ENCODE results near the gene PLEKHN1. TPM values are rescaled to one million over a fixed set of nuclear protein-coding genes. Genes with fewer than 3 reads are reported as not detected.

PLEKHN1 gene
- total RNA-seq, 1 donor from 2014 or later: 1.3 TPM

- Mint-ChIP-seq H3K36me3 (ENCODE audit: low read depth) (no peaks in the 10 kb centered on the region), H3K4me1 (peaks cover 17% of the 10 kb centered on the region), H3K27ac (no peak overlapping the region), H3K9me3 (peaks cover under 1% of the 10 kb centered on the region), H3K4me3 (no peak overlapping the region), H3K27me3 (peaks cover 25% of the 10 kb centered on the region)
- ChIA-PET POLR2A (interaction anchor here (0.5 to 0.8 kb wide), 2 partner anchors 66 to 435 kb away, joined by 3 to 11 read pairs; no protein-coding TSS in a partner anchor), CTCF (interaction anchor here (1.0 to 1.3 kb wide), 2 partner anchors 14 to 34 kb away, joined by 3 to 4 read pairs; no protein-coding TSS in a partner anchor)
- ATAC-seq (ENCODE audit: low read depth): no peak
- intact Hi-C loops (cut with micrococcal nuclease): no loop called here
- no peak for TF ChIP-seq CTCF (IDR thresholded peaks at IDR 0.05)
- DNase-seq: no peak
These were observed 31.4 kb downstream of the PLEKHN1 start for GRCh38 chr1:997713-997992.

GRCh38 chr1:997993-998744 lies 31.9 kb downstream of the PLEKHN1 start:
- ATAC-seq (ENCODE audit: low read depth) (no peak), DNase-seq (no peak)
- intact Hi-C loops (cut with micrococcal nuclease): loop anchor here (2.0 kb wide), 1 partner anchor 15 kb away; the partner anchor contains the start of gene ISG15
- ChIA-PET POLR2A (interaction anchor here (0.5 to 0.8 kb wide), 2 partner anchors 66 to 434 kb away, joined by 3 to 11 read pairs; no protein-coding TSS in a partner anchor), CTCF (interaction anchor here (1.0 kb wide), 1 partner anchor 33 kb away, joined by 3 read pairs; no protein-coding TSS in a partner anchor)
- no peak overlapping the region for H3K27ac Mint-ChIP-seq
- no peak for TF ChIP-seq CTCF (IDR thresholded peaks at IDR 0.05)
- no peak overlapping the region for H3K4me3 Mint-ChIP-seq
- H3K4me1 Mint-ChIP-seq: peaks cover 15% of the 10 kb centered on the region
- no peaks in the 10 kb centered on the region for H3K9me3 Mint-ChIP-seq
- H3K36me3 Mint-ChIP-seq (ENCODE audit: low read depth): no peaks in the 10 kb centered on the region
- peaks cover 26% of the 10 kb centered on the region for H3K27me3 Mint-ChIP-seq

GRCh38 chr1:998745-998994 lies 32.4 kb downstream of the PLEKHN1 start:
- no peak for DNase-seq
- no peaks in the 10 kb centered on the region for H3K9me3 Mint-ChIP-seq
- no peak overlapping the region for H3K27ac Mint-ChIP-seq
- intact Hi-C loops (cut with micrococcal nuclease): loop anchor here (2.0 kb wide), 1 partner anchor 14 kb away; the partner anchor contains the start of gene ISG15
- H3K4me3 Mint-ChIP-seq: no peak overlapping the region
- ChIA-PET CTCF (no interaction called here), POLR2A (no interaction called here)
- ATAC-seq (ENCODE audit: low read depth): no peak
- no peak for TF ChIP-seq CTCF (IDR thresholded peaks at IDR 0.05)
- H3K4me1 Mint-ChIP-seq: peaks cover 15% of the 10 kb centered on the region
- H3K36me3 Mint-ChIP-seq (ENCODE audit: low read depth): no peaks in the 10 kb centered on the region
- H3K27me3 Mint-ChIP-seq: peaks cover 27% of the 10 kb centered on the region

DNA sequence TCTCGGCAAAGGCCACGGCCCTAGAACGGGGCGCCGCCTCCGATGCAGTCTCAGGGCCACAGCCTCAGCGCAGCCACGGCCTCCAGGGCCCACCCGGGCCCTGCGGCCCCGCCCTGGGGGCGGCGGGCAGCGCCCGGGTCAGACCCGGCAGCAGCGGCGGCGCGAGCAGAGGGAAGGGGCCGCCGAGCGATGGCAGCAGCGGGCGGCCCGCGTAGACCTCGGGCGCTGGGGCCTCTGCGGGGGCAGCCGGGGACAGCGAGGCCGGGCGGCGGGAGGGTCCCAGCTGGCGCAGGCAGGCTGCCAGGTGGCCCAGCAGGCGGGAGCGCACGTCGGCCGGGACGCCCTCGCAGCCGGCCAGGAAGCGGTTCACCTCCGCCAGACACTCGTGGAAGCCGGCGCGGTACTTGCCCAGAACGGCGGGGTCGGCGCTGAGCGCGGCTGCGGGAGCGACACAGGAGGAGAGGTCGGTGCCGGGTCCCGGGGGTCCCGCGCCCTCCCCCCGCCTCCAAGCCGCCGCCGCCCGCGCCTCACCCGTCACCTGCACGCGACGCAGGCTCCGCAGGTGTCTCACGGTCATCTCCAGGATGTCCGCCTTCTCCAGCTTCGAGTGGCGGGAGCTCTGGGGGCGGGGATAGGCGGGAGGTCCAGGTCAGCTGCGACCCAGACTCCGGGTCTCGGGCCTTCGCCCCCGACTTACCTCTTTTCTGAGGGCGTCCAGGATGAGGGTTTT lies 32.9 kb downstream of the PLEKHN1 start:
- ChIA-PET CTCF (no interaction called here), POLR2A (no interaction called here)
- DNase-seq: no peak
- H3K4me1 Mint-ChIP-seq: peaks cover 15% of the 10 kb centered on the region
- H3K4me3 Mint-ChIP-seq: peak overlapping the region; percentile 53
- no peak overlapping the region for H3K27ac Mint-ChIP-seq
- H3K27me3 Mint-ChIP-seq: peaks cover 27% of the 10 kb centered on the region
- intact Hi-C loops (cut with micrococcal nuclease): loop anchor here (2.0 kb wide), 1 partner anchor 14 kb away; the partner anchor contains the start of gene ISG15
- no peak for TF ChIP-seq CTCF (IDR thresholded peaks at IDR 0.05)
- H3K36me3 Mint-ChIP-seq (ENCODE audit: low read depth): no peaks in the 10 kb centered on the region
- H3K9me3 Mint-ChIP-seq: no peaks in the 10 kb centered on the region
- ATAC-seq (ENCODE audit: low read depth): peak; percentile 8

GRCh38 chr1:999725-1000356 lies 33.6 kb downstream of the PLEKHN1 start, which contains the start of gene HES4:
HES4 (minus strand) TSS chr1:1000097; CDS start chr1:999973, 124 bp downstream.
- intact Hi-C loops (cut with micrococcal nuclease): loop anchor here (2.0 kb wide), 1 partner anchor 13 kb away; the partner anchor contains the start of gene ISG15
- Mint-ChIP-seq H3K27me3 (peaks cover 27% of the 10 kb centered on the region), H3K27ac (no peak within 1 kb of the TSS), H3K4me3 (peak within 1 kb of the TSS; percentile 75), H3K4me1 (peaks cover 19% of the 10 kb centered on the region), H3K9me3 (no peaks in the 10 kb centered on the region), H3K36me3 (ENCODE audit: low read depth) (no peaks in the 10 kb centered on the region)
- ChIA-PET POLR2A (no interaction called here), CTCF (no interaction called here)
- ATAC-seq (ENCODE audit: low read depth): peak; percentile 64
- TF ChIP-seq CTCF (IDR thresholded peaks at IDR 0.05): no peak
- DNase-seq: peak; percentile 60
